Astrocyte (in vitro differentiated cells and primary cell): ENCODE measurements around the gene AQP3. TPM values are rescaled to one million over a fixed set of nuclear protein-coding genes. Genes with fewer than 3 reads are reported as not detected.

Source experiments
- DNase-seq: peaks from one replicate; pipeline ENCODE4 v3.0.0-alpha.2; 2010; ENCODE audit warnings: low read depth
- FAIRE-seq: peaks from 2 replicates; lab custom pipeline; 2011; peaks lifted over from hg19 to GRCh38; lab: Jason Lieb, UNC
- H2AFZ ChIP-seq: 2 replicates; pipeline ENCODE4 v1.6.0; 2012; ENCODE audit warnings: low read depth, low read length, inconsistent platforms
- H3K27ac ChIP-seq: 2 replicates; pipeline ENCODE4 v1.5.1; 2011; ENCODE audit warnings: low read depth, low read length, inconsistent platforms
- H3K27me3 ChIP-seq: 2 replicates; pipeline ENCODE4 v1.6.0; 2011; ENCODE audit warnings: low read length, inconsistent platforms; ENCODE audit not compliant: insufficient read depth
- H3K36me3 ChIP-seq: 2 replicates; pipeline ENCODE4 v1.5.1; 2011; ENCODE audit warnings: low read length, inconsistent platforms; ENCODE audit not compliant: insufficient read depth
- H3K4me1 ChIP-seq: 2 replicates; pipeline ENCODE4 v1.5.1; 2011; ENCODE audit warnings: low read length, inconsistent platforms; ENCODE audit not compliant: insufficient read depth
- H3K4me2 ChIP-seq: 2 replicates; pipeline ENCODE4 v1.6.0; 2012; ENCODE audit warnings: low read length, inconsistent platforms
- H3K4me3 ChIP-seq: 2 replicates; pipeline ENCODE4 v1.5.1; 2011; ENCODE audit warnings: low read depth, mild to moderate bottlenecking, low read length, inconsistent platforms; ENCODE audit not compliant: insufficient read depth
- H3K79me2 ChIP-seq: 2 replicates; pipeline ENCODE4 v1.6.0; 2012; ENCODE audit warnings: mild to moderate bottlenecking, low read length, inconsistent platforms; ENCODE audit not compliant: insufficient read depth
- H3K9ac ChIP-seq: 2 replicates; pipeline ENCODE4 v1.6.0; 2012; ENCODE audit warnings: mild to moderate bottlenecking, low read length, inconsistent platforms
- H3K9me3 ChIP-seq: 2 replicates; pipeline ENCODE4 v1.5.1; 2012; ENCODE audit warnings: low read depth, mild to moderate bottlenecking, low read length, inconsistent platforms; ENCODE audit not compliant: insufficient read depth
- H4K20me1 ChIP-seq: 2 replicates; pipeline ENCODE4 v1.6.0; 2012; ENCODE audit warnings: low read length, inconsistent platforms; ENCODE audit not compliant: insufficient read depth
- H3K27ac Mint-ChIP-seq: one replicate; pipeline ENCODE4 v1.8.0; 2021; ENCODE audit warnings: mild to moderate bottlenecking, mixed read lengths; ENCODE audit not compliant: unreplicated experiment
- H3K27me3 Mint-ChIP-seq: one replicate; pipeline ENCODE4 v1.8.0; 2021; ENCODE audit warnings: low read depth, mixed read lengths; ENCODE audit not compliant: unreplicated experiment
- H3K36me3 Mint-ChIP-seq: one replicate; pipeline ENCODE4 v1.8.0; 2021; ENCODE audit warnings: low read depth, mixed read lengths; ENCODE audit not compliant: unreplicated experiment
- H3K4me1 Mint-ChIP-seq: one replicate; pipeline ENCODE4 v1.8.0; 2021; ENCODE audit warnings: low read depth, mixed read lengths; ENCODE audit not compliant: unreplicated experiment
- H3K4me3 Mint-ChIP-seq: one replicate; pipeline ENCODE4 v1.8.0; 2021; ENCODE audit warnings: mild to moderate bottlenecking, moderate library complexity, mixed read lengths; ENCODE audit not compliant: unreplicated experiment
- H3K9me3 Mint-ChIP-seq: one replicate; pipeline ENCODE4 v1.8.0; 2021; ENCODE audit warnings: mild to moderate bottlenecking, mixed read lengths; ENCODE audit not compliant: unreplicated experiment
- CTCF ChIP-seq: IDR thresholded peaks from 2 replicates; pipeline ENCODE4 v1.5.1; 2011; ENCODE audit warnings: low read depth, mild to moderate bottlenecking, inconsistent platforms, low read length, moderate library complexity; ENCODE audit not compliant: insufficient read depth
- EZH2 ChIP-seq: IDR thresholded peaks from 2 replicates; pipeline ENCODE4 v1.6.1; 2012; ENCODE audit warnings: mild to moderate bottlenecking, low read length, inconsistent platforms; ENCODE audit not compliant: insufficient read depth
- total RNA-seq: library from RNA; stranded (reverse); gene quantifications from 2 replicates; pipeline ENCODE4 v1.2.1, GENCODE V29; 2021

AQP3 gene
- total RNA-seq, 1 donor from 2014 or later, result 3.2 TPM

GRCh38 chr9:33443464-33444154 is 3.8 kb downstream of the AQP3 start:
- DNase-seq (no peak), FAIRE-seq (no peak)
- H3K27ac ChIP-seq, result no peak overlapping the region
- Mint-ChIP-seq H3K27me3 (peaks cover 40% of the 10 kb centered on the region), H3K27ac (no peak overlapping the region), H3K4me3 (no peak overlapping the region), H3K4me1 (peaks cover 26% of the 10 kb centered on the region), H3K9me3 (peaks cover 2% of the 10 kb centered on the region), H3K36me3 (peaks cover 2% of the 10 kb centered on the region)
- peaks cover 15% of the 10 kb centered on the region for H3K4me1 ChIP-seq
- H3K79me2 ChIP-seq, result no peaks in the 10 kb centered on the region
- H4K20me1 ChIP-seq, result no peaks in the 10 kb centered on the region
- H3K4me3 ChIP-seq, result no peak overlapping the region
- TF ChIP-seq CTCF (no peak), EZH2 (no peak)
- no peak overlapping the region for H3K9ac ChIP-seq
- H3K36me3 ChIP-seq, result no peaks in the 10 kb centered on the region
- no peaks in the 10 kb centered on the region for H3K9me3 ChIP-seq
- H3K4me2 ChIP-seq, result no peak overlapping the region
- H3K27me3 ChIP-seq, result peaks cover 3% of the 10 kb centered on the region
- H2AFZ ChIP-seq, result no peak overlapping the region

DNA sequence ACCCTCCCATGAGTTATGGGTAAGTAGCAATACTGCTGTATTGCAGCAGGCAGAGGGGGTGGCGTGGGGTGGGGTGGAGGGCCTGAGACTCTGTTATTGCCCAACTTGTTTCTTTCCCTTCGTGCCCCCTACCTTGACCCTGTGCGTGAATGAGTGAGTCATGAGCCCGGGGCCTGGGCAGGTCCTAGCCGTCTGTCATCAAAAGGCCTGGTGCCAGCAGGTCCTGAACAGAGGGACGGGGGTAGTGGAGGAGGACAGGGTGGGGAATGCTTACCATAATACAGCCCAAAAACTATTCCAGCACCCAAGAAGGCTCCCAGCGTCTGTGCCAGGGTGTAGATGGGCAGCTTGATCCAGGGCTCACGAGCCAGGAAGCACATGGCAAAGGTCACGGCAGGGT is 4.3 kb downstream of the AQP3 start:
- FAIRE-seq, result no peak
- no peak for DNase-seq
- no peak overlapping the region for H3K27ac Mint-ChIP-seq

More for the DNA sequence above, 4.3 kb downstream of the AQP3 start:
- no peak overlapping the region for H3K27ac ChIP-seq
- H3K27me3 Mint-ChIP-seq, result peaks cover 38% of the 10 kb centered on the region
- no peaks in the 10 kb centered on the region for H3K36me3 ChIP-seq
- H3K27me3 ChIP-seq, result peaks cover 3% of the 10 kb centered on the region
- TF ChIP-seq EZH2, result no peak
- TF ChIP-seq CTCF, result no peak
- peaks cover 26% of the 10 kb centered on the region for H3K4me1 Mint-ChIP-seq
- H3K4me3 ChIP-seq, result no peak overlapping the region
- no peak overlapping the region for H3K9ac ChIP-seq
- peaks cover 2% of the 10 kb centered on the region for H3K9me3 Mint-ChIP-seq
- no peak overlapping the region for H3K4me3 Mint-ChIP-seq
- peaks cover 2% of the 10 kb centered on the region for H3K36me3 Mint-ChIP-seq
- H3K4me1 ChIP-seq, result peaks cover 15% of the 10 kb centered on the region
- no peaks in the 10 kb centered on the region for H4K20me1 ChIP-seq
- H3K9me3 ChIP-seq, result no peaks in the 10 kb centered on the region
- no peak overlapping the region for H3K4me2 ChIP-seq
- H2AFZ ChIP-seq, result no peak overlapping the region
- no peaks in the 10 kb centered on the region for H3K79me2 ChIP-seq
